GM18870 (cell line): ENCODE data around the gene AADAC.
"Not testable (repeated sequence)": the region's sequence is repeated elsewhere in the genome, so short reads cannot be mapped to it uniquely, and the experiment has no call there.

Experiments used
- ATAC-seq: cut with Tn5 transposase; IDR thresholded peaks from one replicate; pipeline ENCODE4 v1.9.1; 2021; ENCODE audit warnings: moderate library complexity; ENCODE audit not compliant: unreplicated experiment

Gene AADAC

GRCh38 chr3:151813799-151814198 lies at the start of gene AADAC:
AADAC (plus strand) TSS chr3:151814116; CDS start chr3:151814163, 47 bp downstream.
- no peak for ATAC-seq

DNA sequence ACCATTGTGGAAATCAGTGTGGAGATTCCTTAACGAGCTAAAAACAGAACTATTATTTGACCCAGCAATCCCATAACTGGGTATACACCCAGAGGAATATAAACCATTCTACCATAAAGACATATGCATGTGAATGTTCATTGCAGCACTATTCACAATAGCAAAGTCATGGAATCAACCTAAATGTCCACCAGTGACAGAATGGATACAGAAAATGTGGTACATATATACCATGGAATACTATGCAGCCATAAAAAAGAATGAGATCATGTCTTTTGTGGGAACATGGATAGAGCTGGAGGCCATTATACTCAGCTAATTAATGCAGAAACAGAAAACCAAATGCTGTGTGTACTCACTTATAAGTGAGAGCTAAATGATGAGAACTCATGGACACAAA lies 49.2 kb upstream of the AADAC start:
- not testable (repeated sequence) for ATAC-seq

DNA sequence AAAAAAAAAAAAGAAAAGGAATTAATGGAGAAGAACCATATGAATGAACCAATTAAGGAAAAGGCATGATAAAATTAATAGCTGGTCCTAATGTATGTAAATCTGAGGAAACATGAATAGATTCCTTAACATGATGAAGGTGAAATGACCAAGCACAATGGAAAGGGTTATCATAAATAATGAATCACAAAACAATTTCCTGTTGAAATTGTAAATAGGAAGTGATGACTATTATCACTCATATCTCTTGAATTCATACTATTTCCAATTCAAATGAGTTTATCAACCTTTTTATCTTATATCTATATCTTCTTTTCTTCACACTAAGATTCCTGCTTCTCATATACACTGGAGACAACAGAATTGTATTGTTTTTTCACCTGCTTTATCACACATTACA lies 48.2 kb upstream of the AADAC start:
- ATAC-seq: no peak

- no peak for ATAC-seq
Observed at GRCh38 chr3:151766454-151766853, 47.5 kb upstream of the AADAC start.

- no peak for ATAC-seq
Observed at GRCh38 chr3:151768393-151768930, 45.5 kb upstream of the AADAC start.

DNA sequence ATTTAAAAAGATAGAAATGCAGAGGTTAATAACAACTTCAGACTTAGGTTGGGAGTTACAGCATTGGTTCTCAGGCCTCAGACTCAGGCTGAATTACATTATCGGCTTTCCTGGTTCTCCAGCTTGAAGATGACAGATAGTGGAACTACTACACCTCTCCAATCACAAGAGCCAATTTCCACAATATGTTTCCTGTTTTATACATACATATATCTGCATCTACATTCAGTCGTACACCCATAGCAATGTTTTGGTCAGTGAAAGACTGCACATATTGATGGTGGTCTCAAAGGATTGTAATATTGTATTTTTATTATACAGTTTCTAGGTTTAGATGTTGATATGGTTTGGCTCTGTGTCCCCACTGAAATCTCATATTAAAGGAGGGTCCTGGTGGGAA lies 44.7 kb upstream of the AADAC start:
- no peak for ATAC-seq

- no peak for ATAC-seq
Observed at GRCh38 chr3:151770956-151771355, 43.0 kb upstream of the AADAC start.

GRCh38 chr3:151772825-151773480 lies 41.0 kb upstream of the AADAC start:
- ATAC-seq: no peak

DNA sequence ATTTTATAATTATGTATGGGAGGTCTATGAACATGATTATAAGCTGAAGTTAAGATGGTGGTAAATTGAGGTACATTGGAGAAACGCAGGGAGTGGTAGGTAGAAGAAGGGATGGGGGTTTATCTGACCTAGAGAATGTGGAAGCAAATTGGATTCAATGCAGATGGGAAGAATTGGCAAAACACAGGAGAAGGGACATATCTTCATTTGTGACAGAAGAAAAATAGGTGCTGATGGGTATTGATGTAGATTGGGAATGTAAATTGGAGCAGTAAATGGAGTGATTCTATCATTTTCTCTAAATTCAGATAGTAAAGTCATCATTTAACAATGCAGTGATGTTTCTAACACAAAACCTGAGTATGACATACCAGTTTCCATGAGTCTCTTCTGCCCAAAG lies 39.7 kb upstream of the AADAC start:
- ATAC-seq: no peak

DNA sequence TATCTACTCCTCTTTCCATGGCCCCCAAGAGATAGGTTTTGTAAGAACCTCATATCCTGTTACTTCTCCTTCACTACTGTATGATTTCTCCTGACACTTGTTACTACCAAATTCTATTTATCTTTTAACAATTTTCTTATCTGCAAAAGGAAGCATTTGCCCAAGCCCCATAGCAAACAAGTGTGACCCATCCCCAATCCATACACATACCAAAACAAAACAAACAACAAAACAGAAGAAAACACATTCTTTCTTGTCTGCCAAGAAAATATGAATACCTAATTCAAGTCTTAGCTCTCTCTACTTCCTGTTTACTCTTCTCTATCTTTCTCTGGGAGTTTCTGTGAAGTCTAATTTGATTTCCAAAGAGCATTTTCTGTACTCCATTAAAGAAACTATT lies 39.0 kb upstream of the AADAC start:
- ATAC-seq: no peak

DNA sequence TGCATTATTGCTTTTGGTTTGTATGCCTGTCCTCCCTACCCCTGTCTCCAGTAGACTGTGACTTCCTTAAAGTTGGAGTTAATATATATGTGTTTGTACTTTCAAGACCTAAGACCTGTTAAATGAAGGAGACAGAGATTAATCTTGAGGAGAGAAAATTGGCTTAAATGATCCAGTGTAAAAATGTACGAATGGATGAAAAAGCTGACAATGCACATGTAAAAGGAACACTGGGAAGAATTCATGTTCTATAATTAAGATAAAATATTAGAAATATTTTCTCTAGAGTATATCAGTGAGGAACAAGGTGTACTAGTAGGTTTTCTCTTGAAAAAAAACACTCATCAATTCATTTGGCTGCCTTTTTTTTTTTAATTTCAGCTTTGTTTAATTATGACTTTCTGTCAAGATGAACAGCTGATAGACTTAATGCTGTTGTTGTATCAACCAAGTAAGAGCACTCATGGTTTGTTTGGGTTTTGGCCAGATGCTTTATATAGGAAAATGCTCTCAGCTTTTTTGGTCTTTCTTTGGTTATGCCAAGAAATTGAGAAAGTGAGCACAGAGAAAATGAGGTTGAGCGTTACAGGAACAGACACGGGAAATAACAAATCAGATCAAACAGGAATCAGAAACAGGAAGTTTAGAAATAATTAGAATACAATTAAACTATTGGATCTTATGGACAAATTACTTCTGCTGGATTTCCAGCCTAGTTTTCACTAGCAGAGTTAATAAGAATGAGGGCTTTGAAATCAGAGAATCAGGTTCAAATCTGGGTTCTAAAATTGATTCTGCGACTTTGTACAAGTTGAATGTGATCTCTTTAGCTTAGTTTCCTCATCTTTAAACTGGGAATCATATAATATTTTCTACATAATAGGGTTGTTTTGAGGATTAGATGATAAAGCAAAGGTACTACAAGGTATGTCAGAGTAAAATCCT lies 38.3 kb upstream of the AADAC start:
- no peak for ATAC-seq

GRCh38 chr3:151776259-151776740 lies 37.6 kb upstream of the AADAC start:
- no peak for ATAC-seq

- ATAC-seq: no peak
Observed at GRCh38 chr3:151777880-151778279, 36.0 kb upstream of the AADAC start.

DNA sequence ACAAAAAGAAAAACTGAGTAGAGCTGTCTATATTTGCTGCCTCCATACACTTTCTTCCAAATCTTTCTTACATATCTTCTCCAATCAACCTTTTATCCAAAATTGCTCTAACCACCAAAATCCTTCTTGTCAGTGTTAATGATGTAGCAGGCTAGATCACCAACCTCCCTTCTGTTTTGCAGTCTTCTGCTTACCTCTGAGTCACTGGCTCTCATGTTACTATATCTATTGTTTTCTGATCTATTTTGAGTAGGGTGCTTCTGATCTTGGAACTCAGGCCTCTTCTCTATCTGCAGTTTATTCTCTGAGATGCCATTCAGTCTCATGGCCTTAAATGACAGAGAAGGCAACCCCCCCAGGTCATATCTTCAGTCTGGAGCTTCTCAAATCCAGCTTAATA lies 26.3 kb upstream of the AADAC start:
- no peak for ATAC-seq

GRCh38 chr3:151788401-151788800 lies 25.5 kb upstream of the AADAC start:
- no peak for ATAC-seq

DNA sequence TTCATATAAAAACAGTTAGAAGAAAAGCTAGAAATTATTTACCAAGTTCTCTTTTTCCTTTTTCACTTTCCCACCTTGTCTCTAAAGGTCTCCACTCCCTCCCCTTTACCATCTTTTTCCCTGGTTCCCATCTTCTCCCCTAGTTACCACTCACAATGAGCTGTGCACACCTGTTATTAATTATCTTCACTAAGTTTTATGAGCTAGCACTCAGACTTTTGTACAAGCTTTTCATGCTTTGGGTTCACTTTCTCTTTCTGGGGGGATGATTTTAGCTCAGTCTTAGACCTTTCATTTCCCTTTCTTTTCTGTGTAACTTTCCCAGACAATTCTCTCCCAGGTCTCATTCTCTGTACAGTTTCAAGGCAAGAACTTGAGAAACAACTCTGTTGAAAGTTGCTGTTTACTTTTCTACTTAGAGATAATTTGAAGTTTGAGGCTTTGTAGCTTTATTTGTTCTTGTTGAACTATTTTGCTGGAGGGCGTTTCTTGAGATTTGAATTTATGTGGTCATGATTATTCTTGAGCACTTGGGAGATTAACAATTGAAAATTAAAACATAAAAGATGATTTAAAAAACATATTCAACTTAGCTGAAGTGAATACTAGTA lies 24.0 kb upstream of the AADAC start:
- ATAC-seq: no peak

DNA sequence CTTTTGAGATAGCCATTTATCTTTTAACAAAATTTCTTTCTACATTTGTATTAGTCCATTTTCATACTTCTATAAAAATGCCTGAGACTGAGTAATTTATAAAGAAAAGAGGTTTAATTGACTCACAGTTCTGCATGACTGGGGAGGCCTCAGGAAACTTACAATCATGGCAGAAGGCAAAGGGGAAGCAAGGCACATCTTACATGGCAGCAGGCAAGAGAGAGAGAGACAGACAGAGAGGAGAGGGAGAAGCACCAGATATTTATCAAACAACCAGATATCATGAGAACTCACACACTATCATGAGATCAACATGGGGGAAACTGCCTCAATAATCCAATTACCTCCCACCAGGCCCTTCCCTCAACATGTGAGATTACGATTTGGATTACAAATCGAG lies 23.2 kb upstream of the AADAC start:
- not testable (repeated sequence) for ATAC-seq

DNA sequence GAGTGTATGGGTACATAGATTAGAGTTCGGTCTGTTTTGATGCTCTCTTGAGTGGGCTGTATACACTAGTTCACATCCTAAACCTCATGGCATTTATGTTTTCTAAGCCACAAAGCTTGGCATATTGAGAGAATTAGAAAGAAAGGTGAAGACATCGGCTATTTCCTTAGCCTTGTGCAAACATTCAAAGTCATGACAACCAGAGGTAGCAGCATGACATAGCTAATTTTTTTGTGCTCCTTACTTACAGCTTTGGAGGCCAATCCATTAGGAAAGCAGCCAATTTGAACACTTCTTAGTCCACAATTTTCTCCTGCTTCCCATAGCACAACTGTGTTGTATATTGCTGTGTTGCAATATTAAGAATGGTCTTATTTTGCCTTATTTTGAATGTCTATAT lies 21.5 kb upstream of the AADAC start:
- no peak for ATAC-seq

DNA sequence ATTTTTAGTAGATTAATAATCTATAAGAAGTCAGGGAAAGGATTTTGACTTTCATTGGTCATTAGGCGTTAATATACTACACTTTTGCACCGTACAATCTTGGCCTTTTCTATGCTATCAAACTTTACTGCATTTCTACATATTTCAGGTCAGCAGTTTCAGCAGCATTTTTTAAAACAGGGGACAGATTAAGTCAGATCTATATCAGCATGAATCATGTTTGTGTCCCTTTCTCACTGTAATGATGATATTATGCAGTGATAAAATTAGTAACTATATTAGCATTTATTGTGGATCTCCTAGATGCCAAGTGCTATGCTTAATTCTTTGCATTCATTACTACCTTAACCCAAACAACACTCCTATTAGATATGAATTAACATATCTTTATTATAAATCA lies 20.3 kb upstream of the AADAC start:
- ATAC-seq: no peak

- ATAC-seq: no peak
Observed at GRCh38 chr3:151794080-151794479, 19.8 kb upstream of the AADAC start.

- ATAC-seq: no peak
Observed at GRCh38 chr3:151795276-151795675, 18.6 kb upstream of the AADAC start.
